ENCODE measurements around the gene SERINC2. TPM values are rescaled to one million over a fixed set of nuclear protein-coding genes. Genes with fewer than 3 reads are reported as not detected.

SERINC2 gene
- total and polyA plus RNA-seq, 2 of the 8 experiments (the other 6 are each of a cell fraction or from before 2014, with no cell fraction given) = 31.4 to 60.0 TPM

DNA sequence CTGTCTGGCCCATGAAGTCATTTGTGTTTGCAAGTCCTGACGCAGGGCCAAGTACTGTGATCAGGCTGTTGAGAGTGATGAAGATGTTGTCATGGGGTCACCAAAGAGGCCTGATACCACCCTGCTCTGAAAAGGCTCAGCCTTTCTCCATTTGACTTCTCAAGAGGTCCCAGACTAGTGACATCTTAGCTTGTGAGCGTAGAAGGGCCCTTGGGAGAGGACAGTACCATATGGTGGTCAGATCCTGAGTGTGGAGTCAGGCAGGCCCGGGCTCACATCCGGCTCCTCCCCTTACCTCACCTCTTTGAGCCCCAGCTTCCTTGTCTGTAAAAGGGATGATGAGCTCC, 29.6 kb downstream of the SERINC2 start:
- WGBS, 2 experiments (ENCODE audit: extremely low coverage in 1 of 2, insufficient coverage in 1 of 2, insufficient read length in 1 of 2, insufficient replicate concordance in 2 of 2, low coverage in 1 of 2, low lambda C conversion rate in 2 of 2, missing lambda C conversion rate in 1 of 2) = 71% methylated on average over 4 of the region's 4 CpGs; no CpG with 5 or more reads in 1 of the 2 experiments
- POLR2A ChIA-PET (ENCODE audit: partially characterized antibody) = interaction anchor here (1.7 kb wide), 1 partner anchor 9 kb away, joined by 5 read pairs; no protein-coding TSS in a partner anchor

More for the DNA sequence above, 29.6 kb downstream of the SERINC2 start:
- H2BK120ac ChIP-seq (replicated peaks; ENCODE audit: low read depth, low read length) = no peak overlapping the region
- no peak overlapping the region for H4K5ac ChIP-seq (ENCODE audit: insufficient read length, low read depth, low read length)
- H4K8ac ChIP-seq (ENCODE audit: extremely low read depth, insufficient read depth, low read length) = no peak overlapping the region
- CTCF ChIA-PET (ENCODE audit: partially characterized antibody) = interaction anchor here (0.6 to 4.6 kb wide), 7 partner anchors 18 to 259 kb away, joined by 3 to 19 read pairs (median 3); no protein-coding TSS in a partner anchor
- H4K91ac ChIP-seq (replicated peaks; ENCODE audit: insufficient read length, low read length) = no peak overlapping the region
- H3K27me3 ChIP-seq (replicated peaks in 1 of 4; ENCODE audit: control insufficient read depth in 3 of 4, extremely low read depth in 1 of 4, insufficient read depth in 3 of 4, low read length in 3 of 4) = no peaks in the 10 kb centered on the region
- H3K36me3 ChIP-seq (ENCODE audit: control insufficient read depth in 2 of 4, insufficient read depth in 4 of 4, low read length in 3 of 4) = no peaks in the 10 kb centered on the region
- H3K27ac ChIP-seq (ENCODE audit: low read depth, low read length) = no peak overlapping the region
- H3K23me2 ChIP-seq (ENCODE audit: low read depth, low read length) = no peaks in the 10 kb centered on the region
- H2BK15ac ChIP-seq (ENCODE audit: low read length) = no peak overlapping the region
- no peak overlapping the region for H3K4me3 ChIP-seq (ENCODE audit: extremely low read depth in 1 of 4, insufficient read depth in 2 of 4, low read depth in 3 of 4, low read length in 4 of 4)
- no peak overlapping the region for H3K9ac ChIP-seq (replicated peaks in 1 of 4; ENCODE audit: extremely low read depth in 1 of 4, low read depth in 3 of 4, low read length in 3 of 4)
- H2BK5ac ChIP-seq (ENCODE audit: low read depth, low read length) = no peak overlapping the region
- no peak overlapping the region for H3K56ac ChIP-seq (replicated peaks; ENCODE audit: insufficient read length, low read depth, low read length)
- H3K79me2 ChIP-seq (ENCODE audit: control insufficient read depth in 1 of 2, insufficient read depth in 2 of 2, low read length in 2 of 2) = no peaks in the 10 kb centered on the region
- H3K79me1 ChIP-seq (ENCODE audit: low read depth, low read length) = no peaks in the 10 kb centered on the region
- H3K4ac ChIP-seq (replicated peaks; ENCODE audit: insufficient read length, low read depth, low read length) = no peak overlapping the region
- DNase-seq (ENCODE audit: low read depth in 1 of 2, low spot score in 2 of 2) (no peak), FAIRE-seq (no peak)
- no peak overlapping the region for H2AFZ ChIP-seq (ENCODE audit: low read length)
- no peak overlapping the region for H3K23ac ChIP-seq (ENCODE audit: insufficient read length)
- peaks cover 7 to 10% of the 10 kb centered on the region in 2 experiments; a peak in 3 of 4 replicates for H3K9me3 ChIP-seq (ENCODE audit: insufficient read depth in 2 of 2, low read depth in 1 of 2, low read length in 1 of 2)
- no peak overlapping the region for H3K18ac ChIP-seq (ENCODE audit: extremely low read depth, low read length)
- H2BK12ac ChIP-seq (ENCODE audit: low read depth, low read length) = no peak overlapping the region
- H3K14ac ChIP-seq (ENCODE audit: insufficient read length) = no peak overlapping the region
- no peak overlapping the region for H3K4me2 ChIP-seq (ENCODE audit: insufficient read depth in 1 of 2, low read depth in 2 of 2, low read length in 2 of 2)
- no peaks in the 10 kb centered on the region for H3K4me1 ChIP-seq (replicated peaks in 1 of 4; ENCODE audit: control insufficient read depth in 3 of 4, insufficient read depth in 4 of 4, low read length in 3 of 4)
- H4K20me1 ChIP-seq (replicated peaks in 1 of 2; ENCODE audit: control insufficient read depth in 1 of 2, insufficient read depth in 2 of 2, low read length in 2 of 2) = no peaks in the 10 kb centered on the region
- no peak overlapping the region for H2AK5ac ChIP-seq (ENCODE audit: low read depth, low read length)
- no peak overlapping the region for H2BK20ac ChIP-seq (ENCODE audit: low read length)
